NK-92 (cell line): ENCODE results near the gene ANKRD26.

Source experiments
- DNase-seq: peaks from one replicate; lab custom pipeline; 2025; ENCODE audit not compliant: unreplicated experiment; lab: John Stamatoyannopoulos, UW

ANKRD26 gene

DNA sequence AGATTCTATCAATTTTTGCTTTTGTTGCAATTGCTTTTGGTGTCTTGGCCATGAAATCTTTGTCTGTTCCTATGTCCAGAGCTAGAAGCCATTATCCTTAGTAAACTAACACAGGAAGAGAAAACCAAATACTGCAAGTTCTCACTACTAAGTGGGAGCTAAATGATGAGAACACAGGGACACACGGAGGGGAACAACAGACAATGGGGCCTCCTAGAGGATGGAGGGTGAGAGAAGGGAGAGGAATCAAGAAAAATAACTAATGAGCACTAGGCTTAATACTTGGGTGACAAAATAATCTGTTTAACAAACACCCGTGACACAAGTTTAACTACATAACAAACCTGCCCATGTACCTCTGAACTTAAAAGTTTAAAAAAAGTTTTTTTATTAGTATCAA is 78.2 kb downstream of the ANKRD26 start:
- no peak for DNase-seq

DNA sequence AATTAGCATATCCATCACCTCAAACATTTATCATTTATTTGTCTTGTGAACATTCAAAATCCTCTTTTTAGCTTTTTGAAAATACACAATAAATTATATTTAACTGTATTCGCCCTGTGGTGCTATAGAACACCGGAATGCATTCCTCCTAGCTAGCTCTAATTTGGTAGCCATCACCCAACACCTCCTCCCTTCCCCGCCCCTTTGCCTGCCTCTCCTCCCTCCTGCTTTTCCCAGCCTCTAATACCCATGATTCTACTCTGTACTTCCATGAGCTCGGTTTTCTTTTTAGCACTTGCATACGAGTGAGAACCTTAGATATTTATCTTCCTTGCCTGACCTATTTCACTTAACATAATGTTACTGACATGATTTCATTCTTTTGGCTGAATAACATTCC is 80.1 kb downstream of the ANKRD26 start:
- no peak for DNase-seq

- no peak for DNase-seq
Measured at GRCh38 chr10:27019827-27020226, 80.5 kb downstream of the ANKRD26 start.

DNA sequence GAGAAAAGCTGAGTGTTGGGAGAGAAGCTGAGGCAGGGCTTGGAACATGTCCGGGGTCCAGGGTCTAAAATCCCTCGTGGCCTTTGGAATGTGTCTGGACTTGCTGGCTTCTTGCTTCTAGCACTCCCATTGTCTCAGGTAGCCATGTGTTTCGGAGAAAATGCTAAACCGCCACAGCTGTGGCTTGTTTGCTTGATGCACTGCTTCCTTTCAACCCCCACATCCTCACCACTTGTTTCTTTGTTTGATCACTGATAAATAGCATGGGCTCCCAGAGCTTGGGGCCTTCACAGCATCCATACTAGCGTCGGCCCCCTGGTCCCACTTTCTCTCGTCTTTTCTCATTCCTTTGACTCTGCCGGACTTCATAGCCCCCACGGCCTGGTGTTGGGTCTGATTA is 102.7 kb downstream of the ANKRD26 start:
- no peak for DNase-seq

DNA sequence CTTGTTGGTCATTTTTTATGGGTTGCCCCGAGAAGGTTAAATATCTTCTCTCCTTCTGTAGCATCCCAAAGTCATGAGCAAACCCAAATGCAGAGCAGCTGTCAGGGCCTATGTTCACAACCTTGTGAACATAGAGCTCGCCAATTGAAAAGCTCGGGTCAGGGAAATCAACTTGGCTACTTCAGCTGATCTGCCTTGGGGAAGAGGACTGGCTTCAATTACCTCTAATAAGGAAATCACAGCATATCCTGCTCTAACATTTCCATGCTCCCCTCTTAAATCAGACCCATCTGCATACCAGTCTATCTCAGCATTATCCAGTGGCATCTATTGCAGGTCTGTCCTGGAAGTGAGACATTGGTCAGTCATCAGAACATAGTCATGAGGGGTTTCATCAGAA is 105.6 kb downstream of the ANKRD26 start:
- DNase-seq: no peak

- DNase-seq: no peak
Measured at GRCh38 chr10:26987851-26988250, 112.4 kb downstream of the ANKRD26 start.

- DNase-seq: no peak
Measured at GRCh38 chr10:26983156-26983555, 117.1 kb downstream of the ANKRD26 start.

DNA sequence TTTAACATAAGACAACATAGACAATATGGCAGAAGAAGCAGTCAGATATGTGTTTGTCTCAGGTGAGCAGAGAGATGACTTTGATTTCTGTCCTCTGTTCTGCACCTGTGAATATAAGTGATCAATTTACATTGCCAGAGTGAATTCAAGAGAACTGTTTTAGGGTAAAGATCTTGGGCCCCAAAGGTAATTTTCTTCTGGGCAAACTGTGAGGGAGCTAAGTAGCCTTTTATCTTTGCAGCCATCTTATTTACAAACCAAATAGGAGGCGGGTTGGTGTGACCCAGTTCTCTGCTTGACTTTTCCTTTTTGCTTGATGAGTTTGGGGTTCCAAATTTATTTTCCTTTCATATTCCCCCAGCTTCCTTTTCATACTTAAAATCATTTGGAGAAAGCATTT is 118.2 kb downstream of the ANKRD26 start:
- DNase-seq: no peak

DNA sequence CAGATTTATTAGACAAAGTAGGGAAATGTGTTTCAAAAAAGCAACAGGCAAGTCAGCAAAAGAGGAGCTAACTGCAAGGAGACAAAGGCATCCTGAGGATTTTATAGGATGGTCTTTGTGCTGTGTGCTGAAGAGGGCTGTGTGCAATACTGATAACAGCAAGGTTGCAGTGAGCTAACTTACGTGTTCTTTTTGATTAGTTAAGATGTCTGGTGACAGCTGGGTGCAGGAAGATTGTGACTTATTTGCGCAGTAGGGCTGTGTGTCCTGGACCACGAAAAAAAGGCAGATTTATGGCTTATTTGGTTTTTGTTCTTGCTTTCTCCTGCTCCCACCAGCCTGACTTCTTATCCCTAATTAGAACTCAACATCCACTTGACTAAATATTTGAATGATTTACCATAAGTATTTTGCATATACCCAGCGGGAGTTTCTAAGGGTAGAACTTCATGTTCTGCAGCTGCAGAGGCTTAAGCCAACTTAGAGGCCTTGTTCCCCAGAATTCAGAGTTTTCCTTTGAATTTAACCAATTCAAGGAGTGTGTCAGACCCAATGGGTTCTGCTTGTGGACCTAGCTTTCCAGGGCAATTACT is 119.0 kb downstream of the ANKRD26 start:
- DNase-seq: no peak

GRCh38 chr10:26978519-26978918 is 121.8 kb downstream of the ANKRD26 start:
- DNase-seq: no peak

- no peak for DNase-seq
Measured at GRCh38 chr10:26977635-26978034, 122.7 kb downstream of the ANKRD26 start.

- DNase-seq: no peak
Measured at GRCh38 chr10:26970667-26971066, 129.6 kb downstream of the ANKRD26 start.

GRCh38 chr10:26969145-26969926 is 131.0 kb downstream of the ANKRD26 start:
- DNase-seq: no peak

DNA sequence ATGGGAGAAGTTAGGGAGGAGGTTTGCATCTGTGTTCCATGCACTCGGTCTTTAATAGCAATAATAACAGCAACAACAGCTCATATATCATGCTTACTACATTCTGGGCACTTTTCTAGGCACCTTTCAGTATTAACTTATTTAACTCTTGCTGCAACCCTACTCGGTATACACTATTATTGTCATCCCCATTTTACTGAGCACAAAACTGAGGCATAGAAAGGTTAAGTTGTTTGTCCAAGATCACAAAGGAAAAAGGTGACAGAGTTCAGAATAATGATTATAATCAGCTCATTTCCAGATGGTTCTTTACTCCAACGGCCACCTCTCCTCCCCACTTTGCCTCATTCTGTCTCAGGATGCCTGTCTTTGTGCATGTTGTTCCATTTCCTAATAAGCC is 137.5 kb downstream of the ANKRD26 start:
- no peak for DNase-seq

GRCh38 chr10:26960308-26960707 is 140.0 kb downstream of the ANKRD26 start:
- no peak for DNase-seq

DNA sequence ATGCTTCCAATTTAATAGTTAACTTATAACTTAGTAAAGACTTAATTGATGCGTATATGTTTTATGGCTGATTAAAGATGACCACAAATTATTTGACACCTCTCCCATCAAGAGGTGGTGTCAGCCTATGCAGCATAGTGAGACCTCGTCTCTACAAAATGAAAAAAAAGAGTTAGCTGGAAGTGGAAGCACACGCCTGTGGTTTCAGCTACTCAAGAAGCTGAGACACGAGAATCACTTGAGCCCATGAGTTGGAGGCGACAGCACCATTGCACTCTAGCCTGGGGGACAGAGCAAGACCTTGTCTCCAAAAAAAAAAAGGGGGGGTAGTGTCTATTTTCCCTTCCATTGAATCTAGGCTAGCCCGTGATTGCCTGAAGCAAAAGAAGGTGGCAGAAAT is 140.5 kb downstream of the ANKRD26 start:
- DNase-seq: no peak
